Activated T-helper 17 cell treated with anti-CD3 and anti-CD28 coated beads, Interleukin-2, amount 50 U/mL, for 72 hours (primary cell): ENCODE data around the gene HOXB4. TPM values are rescaled to one million over a fixed set of nuclear protein-coding genes. Genes with fewer than 3 reads are reported as not detected.

Experiments
- ATAC-seq: fragments of 150-1000 bp; cut with Tn5 transposase; replicated peaks from 2 replicates; pipeline ENCODE4 v1.10.0; 2021; ENCODE audit warnings: mild to moderate bottlenecking, moderate library complexity
- H3K27ac Mint-ChIP-seq: one replicate; pipeline ENCODE4 v1.8.0; 2022; ENCODE audit warnings: mixed read lengths
- H3K27me3 Mint-ChIP-seq: one replicate; pipeline ENCODE4 v1.8.0; 2022; ENCODE audit warnings: mixed read lengths
- H3K36me3 Mint-ChIP-seq: one replicate; pipeline ENCODE4 v1.8.0; 2022; ENCODE audit warnings: low read depth, mild to moderate bottlenecking, mixed read lengths
- H3K4me1 Mint-ChIP-seq: one replicate; pipeline ENCODE4 v1.8.0; 2022; ENCODE audit warnings: mixed read lengths
- H3K4me3 Mint-ChIP-seq: one replicate; pipeline ENCODE4 v1.8.0; 2022; ENCODE audit warnings: mild to moderate bottlenecking, mixed read lengths
- H3K9me3 Mint-ChIP-seq: one replicate; pipeline ENCODE4 v1.8.0; 2022; ENCODE audit warnings: mixed read lengths
- total RNA-seq, 2 donors: library from RNA; stranded (reverse); gene quantifications; one replicate each; pipeline ENCODE4 v1.2.3, GENCODE V29; 2022

HOXB4 gene
- total RNA-seq, 2 donors from 2014 or later, result 2.6 to 2.8 TPM

GRCh38 chr17:48600244-48601098 is 22.3 kb upstream of the HOXB4 start:
- no peak overlapping the region for H3K4me3 Mint-ChIP-seq
- no peak for ATAC-seq
- H3K9me3 Mint-ChIP-seq, result no peaks in the 10 kb centered on the region
- no peak overlapping the region for H3K27ac Mint-ChIP-seq
- H3K4me1 Mint-ChIP-seq, result peaks cover 11% of the 10 kb centered on the region
- H3K36me3 Mint-ChIP-seq, result no peaks in the 10 kb centered on the region
- H3K27me3 Mint-ChIP-seq, result peaks cover 82% of the 10 kb centered on the region

GRCh38 chr17:48599354-48599753 is 21.2 kb upstream of the HOXB4 start:
- no peak overlapping the region for H3K4me3 Mint-ChIP-seq
- H3K27me3 Mint-ChIP-seq, result peaks cover 80% of the 10 kb centered on the region
- H3K4me1 Mint-ChIP-seq, result peaks cover 11% of the 10 kb centered on the region
- no peak overlapping the region for H3K27ac Mint-ChIP-seq
- no peak for ATAC-seq
- no peaks in the 10 kb centered on the region for H3K36me3 Mint-ChIP-seq
- no peaks in the 10 kb centered on the region for H3K9me3 Mint-ChIP-seq

GRCh38 chr17:48598736-48599135 is 20.6 kb upstream of the HOXB4 start:
- no peak for ATAC-seq
- Mint-ChIP-seq H3K4me3 (peak overlapping the region; percentile 67), H3K4me1 (peaks cover 11% of the 10 kb centered on the region), H3K27ac (no peak overlapping the region), H3K36me3 (no peaks in the 10 kb centered on the region), H3K9me3 (no peaks in the 10 kb centered on the region), H3K27me3 (peaks cover 73% of the 10 kb centered on the region)

GRCh38 chr17:48597778-48598631 is 19.9 kb upstream of the HOXB4 start:
- peak overlapping the region; percentile 67 for H3K4me3 Mint-ChIP-seq
- H3K27me3 Mint-ChIP-seq, result peaks cover 67% of the 10 kb centered on the region
- H3K36me3 Mint-ChIP-seq, result no peaks in the 10 kb centered on the region
- H3K27ac Mint-ChIP-seq, result no peak overlapping the region
- H3K4me1 Mint-ChIP-seq, result peaks cover 11% of the 10 kb centered on the region
- peak; percentile 55 for ATAC-seq
- H3K9me3 Mint-ChIP-seq, result no peaks in the 10 kb centered on the region

- Mint-ChIP-seq H3K4me3 (peak overlapping the region; percentile 67), H3K4me1 (peaks cover 16% of the 10 kb centered on the region), H3K9me3 (no peaks in the 10 kb centered on the region), H3K27me3 (peaks cover 68% of the 10 kb centered on the region), H3K27ac (no peak overlapping the region), H3K36me3 (no peaks in the 10 kb centered on the region)
- ATAC-seq, result no peak
These were observed 19.3 kb upstream of the HOXB4 start for GRCh38 chr17:48597528-48597777.

- Mint-ChIP-seq H3K4me1 (peaks cover 16% of the 10 kb centered on the region), H3K27ac (no peak overlapping the region), H3K36me3 (no peaks in the 10 kb centered on the region), H3K9me3 (no peaks in the 10 kb centered on the region), H3K4me3 (peak overlapping the region; percentile 67), H3K27me3 (peaks cover 67% of the 10 kb centered on the region)
- no peak for ATAC-seq
These were observed 18.8 kb upstream of the HOXB4 start for GRCh38 chr17:48596735-48597527.

GRCh38 chr17:48596000-48596734 is 18.0 kb upstream of the HOXB4 start:
- H3K4me1 Mint-ChIP-seq, result peaks cover 16% of the 10 kb centered on the region

GRCh38 chr17:48595278-48595999 is 17.3 kb upstream of the HOXB4 start:
- Mint-ChIP-seq H3K27me3 (peaks cover 71% of the 10 kb centered on the region), H3K4me3 (peak overlapping the region; percentile 67), H3K4me1 (peaks cover 16% of the 10 kb centered on the region), H3K27ac (no peak overlapping the region), H3K36me3 (no peaks in the 10 kb centered on the region), H3K9me3 (no peaks in the 10 kb centered on the region)
- no peak for ATAC-seq

More at GRCh38 chr17:48596000-48596734, 18.0 kb upstream of the HOXB4 start:
- ATAC-seq, result peak; percentile 32
- Mint-ChIP-seq H3K9me3 (no peaks in the 10 kb centered on the region), H3K27me3 (peaks cover 73% of the 10 kb centered on the region), H3K36me3 (no peaks in the 10 kb centered on the region), H3K4me3 (peak overlapping the region; percentile 67), H3K27ac (no peak overlapping the region)

GRCh38 chr17:48594538-48595277 is 16.6 kb upstream of the HOXB4 start:
- peaks cover 16% of the 10 kb centered on the region for H3K4me1 Mint-ChIP-seq
- H3K4me3 Mint-ChIP-seq, result peak overlapping the region; percentile 67
- ATAC-seq, result no peak
- H3K36me3 Mint-ChIP-seq, result no peaks in the 10 kb centered on the region
- H3K27ac Mint-ChIP-seq, result no peak overlapping the region
- H3K9me3 Mint-ChIP-seq, result no peaks in the 10 kb centered on the region
- H3K27me3 Mint-ChIP-seq, result peaks cover 71% of the 10 kb centered on the region

- Mint-ChIP-seq H3K9me3 (no peaks in the 10 kb centered on the region), H3K4me3 (peak overlapping the region; percentile 82), H3K27ac (no peak overlapping the region), H3K27me3 (peaks cover 70% of the 10 kb centered on the region), H3K36me3 (no peaks in the 10 kb centered on the region), H3K4me1 (peaks cover 16% of the 10 kb centered on the region)
- peak; percentile 67 for ATAC-seq
These were observed 15.8 kb upstream of the HOXB4 start for GRCh38 chr17:48593840-48594537.

- Mint-ChIP-seq H3K4me3 (peak within 1 kb of the TSS; percentile 82), H3K9me3 (no peaks in the 10 kb centered on the region), H3K4me1 (peaks cover 16% of the 10 kb centered on the region), H3K27ac (no peak within 1 kb of the TSS), H3K36me3 (no peaks in the 10 kb centered on the region), H3K27me3 (peaks cover 70% of the 10 kb centered on the region)
- peak; percentile 40 for ATAC-seq
These were observed 15.1 kb upstream of the HOXB4 start, which contains the start of gene HOXB5 for GRCh38 chr17:48593126-48593829. Gene HOXB5 (minus strand): TSS chr17:48593779. CDS start chr17:48593682, 97 bp downstream.

GRCh38 chr17:48592577-48592976 is 14.4 kb upstream of the HOXB4 start:
- Mint-ChIP-seq H3K9me3 (no peaks in the 10 kb centered on the region), H3K27me3 (peaks cover 69% of the 10 kb centered on the region), H3K36me3 (no peaks in the 10 kb centered on the region), H3K4me1 (peaks cover 11% of the 10 kb centered on the region), H3K27ac (no peak overlapping the region), H3K4me3 (peak overlapping the region; percentile 82)
- ATAC-seq, result peak; percentile 46
